ENCODE measurements around the gene GM2A.

GRCh38 chr5:151259931-151260330 lies 6.9 kb downstream of the GM2A start:
- no peak for TF ChIP-seq CTCF (IDR thresholded peaks at IDR 0.05)
- TF ChIP-seq POLR2A (IDR thresholded peaks at IDR 0.05) = no peak

All from esophagus squamous epithelium (tissue), 4 donors.